Duodenal mucosa (tissue), 2 donors: ENCODE results near the gene ADSL.

ENCODE experiments used
- H3K27ac ChIP-seq: one replicate; pipeline ENCODE4 v1.7.0; 2013; ENCODE audit warnings: low read depth, low read length
- H3K27me3 ChIP-seq, 2 donors: one replicate each; pipeline ENCODE4 v1.7.0; 2013; ENCODE audit warnings: low read length in 2 of 2, control low read depth in 1 of 2; ENCODE audit not compliant: insufficient read depth in 2 of 2, control insufficient read depth in 1 of 2
- H3K36me3 ChIP-seq, 2 donors: one replicate each; pipeline ENCODE4 v1.7.0; 2013; ENCODE audit warnings: low read length in 2 of 2, control low read depth in 1 of 2; ENCODE audit not compliant: insufficient read depth in 2 of 2, control insufficient read depth in 1 of 2
- H3K4me1 ChIP-seq, 2 donors: one replicate each; pipeline ENCODE4 v1.7.0; 2013; ENCODE audit warnings: low read length in 2 of 2, control low read depth in 1 of 2; ENCODE audit not compliant: insufficient read depth in 2 of 2, control insufficient read depth in 1 of 2
- H3K4me3 ChIP-seq, 2 donors: one replicate each; pipeline ENCODE4 v1.7.0; 2013; ENCODE audit warnings: low read length in 2 of 2, low read depth in 1 of 2
- H3K9ac ChIP-seq, 2 donors: one replicate each; pipeline ENCODE4 v1.7.0; 2013; ENCODE audit warnings: low read length in 2 of 2, low read depth in 1 of 2
- H3K9me3 ChIP-seq, 2 donors: one replicate each; pipeline ENCODE4 v1.7.0; 2013; ENCODE audit warnings: low read length in 2 of 2, control low read depth in 1 of 2; ENCODE audit not compliant: control insufficient read depth in 1 of 2

The ADSL gene

GRCh38 chr22:40326905-40327735 is 19.2 kb upstream of the ADSL start:
- no peak overlapping the region for H3K9ac ChIP-seq
- H3K4me3 ChIP-seq, result no peak overlapping the region
- H3K27ac ChIP-seq, result no peak overlapping the region

GRCh38 chr22:40328546-40329456 is 17.5 kb upstream of the ADSL start:
- Histone ChIP-seq H3K4me3 (no peak overlapping the region), H3K4me1 (peaks cover 0 to 5% of the 10 kb centered on the region in 2 donors), H3K9me3 (no peaks in the 10 kb centered on the region), H3K27me3 (no peaks in the 10 kb centered on the region), H3K27ac (no peak overlapping the region), H3K36me3 (peaks cover 12 to 44% of the 10 kb centered on the region in 2 donors), H3K9ac (no peak overlapping the region)

More at GRCh38 chr22:40326905-40327735, 19.2 kb upstream of the ADSL start:
- peaks cover 0 to 4% of the 10 kb centered on the region in 2 donors for H3K4me1 ChIP-seq
- H3K27me3 ChIP-seq, result no peaks in the 10 kb centered on the region
- no peaks in the 10 kb centered on the region for H3K9me3 ChIP-seq
- H3K36me3 ChIP-seq, result peaks cover 24 to 45% of the 10 kb centered on the region in 2 donors

- Histone ChIP-seq H3K9me3 (no peaks in the 10 kb centered on the region), H3K9ac (no peak overlapping the region), H3K27ac (no peak overlapping the region), H3K36me3 (peaks cover 12 to 37% of the 10 kb centered on the region in 2 donors), H3K27me3 (no peaks in the 10 kb centered on the region), H3K4me1 (peaks cover 0 to 5% of the 10 kb centered on the region in 2 donors), H3K4me3 (no peak overlapping the region)
Observed at GRCh38 chr22:40329466-40329865, 16.8 kb upstream of the ADSL start.

DNA sequence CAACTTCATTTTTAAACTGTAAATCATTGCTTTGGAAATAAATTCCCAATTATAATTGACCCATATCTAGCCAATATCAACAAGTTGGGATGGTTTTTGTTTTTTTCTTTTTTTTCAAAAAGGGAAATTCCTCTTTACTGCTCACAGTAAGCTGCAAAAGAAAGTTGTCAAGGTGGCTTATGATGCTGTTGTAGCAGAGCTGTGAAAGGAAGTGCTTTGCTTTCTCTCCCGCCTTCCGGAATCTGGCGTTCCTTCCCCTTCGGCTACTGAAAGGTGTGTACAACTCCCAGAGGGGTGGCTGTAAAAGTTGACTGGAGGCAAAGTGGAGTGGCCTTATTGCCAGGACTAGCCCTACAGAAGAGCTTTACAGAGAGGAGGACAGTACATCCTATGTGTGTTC is 16.2 kb upstream of the ADSL start:
- H3K36me3 ChIP-seq, result peaks cover 11 to 33% of the 10 kb centered on the region in 2 donors
- H3K4me1 ChIP-seq, result peaks cover 0 to 9% of the 10 kb centered on the region in 2 donors
- no peak overlapping the region for H3K4me3 ChIP-seq
- H3K9me3 ChIP-seq, result no peaks in the 10 kb centered on the region
- no peak overlapping the region for H3K9ac ChIP-seq
- H3K27ac ChIP-seq, result no peak overlapping the region
- no peaks in the 10 kb centered on the region for H3K27me3 ChIP-seq

DNA sequence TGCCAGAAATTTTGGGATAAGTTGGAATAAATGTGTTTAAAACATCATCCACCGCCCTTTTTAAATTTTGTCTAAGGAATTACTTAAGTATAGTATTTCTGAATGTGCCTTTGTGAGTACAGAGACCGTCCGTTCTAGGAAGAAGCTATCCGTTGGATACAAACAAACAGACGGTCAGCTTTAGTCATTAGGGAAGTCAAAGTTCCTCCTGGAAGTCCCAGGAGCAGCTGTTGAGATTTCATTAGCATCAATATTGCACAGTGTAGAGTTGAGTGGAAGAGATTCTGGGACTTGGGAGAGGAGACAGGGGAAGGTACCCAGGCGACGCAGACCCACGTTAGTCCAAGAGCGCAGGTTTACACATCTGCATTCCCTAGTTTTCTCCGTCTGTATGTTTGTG is 15.7 kb upstream of the ADSL start:
- H3K4me1 ChIP-seq, result peaks cover 0 to 9% of the 10 kb centered on the region in 2 donors

GRCh38 chr22:40331706-40332105 is 14.6 kb upstream of the ADSL start:
- no peak overlapping the region for H3K27ac ChIP-seq

More for the DNA sequence above, 15.7 kb upstream of the ADSL start:
- Histone ChIP-seq H3K36me3 (peaks cover 6 to 28% of the 10 kb centered on the region in 2 donors), H3K27ac (no peak overlapping the region), H3K9me3 (no peaks in the 10 kb centered on the region), H3K4me3 (no peak overlapping the region), H3K9ac (no peak overlapping the region), H3K27me3 (no peaks in the 10 kb centered on the region)

DNA sequence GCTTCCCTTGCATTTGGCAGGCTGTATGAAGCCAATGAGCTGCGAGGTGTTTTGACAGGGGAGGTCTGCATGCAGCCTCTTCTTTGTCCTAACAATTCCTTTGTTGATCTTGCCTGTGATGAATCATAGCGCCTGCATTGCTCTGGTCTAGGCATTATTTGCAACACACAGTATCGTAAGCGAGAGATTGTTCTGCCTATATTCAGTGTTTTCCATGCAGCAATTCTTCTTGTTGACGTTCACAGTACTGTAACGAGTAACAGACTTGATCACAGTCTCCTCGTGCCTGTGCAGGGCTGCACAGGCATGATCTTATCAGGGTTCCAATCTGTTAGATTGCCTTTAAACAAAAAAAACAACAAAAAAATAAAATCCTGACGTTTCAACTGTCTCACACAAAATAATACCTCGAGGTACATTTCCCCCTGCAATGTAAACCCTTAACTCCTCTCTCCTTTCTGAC is 13.9 kb upstream of the ADSL start:
- Histone ChIP-seq H3K9me3 (no peaks in the 10 kb centered on the region), H3K36me3 (peaks cover 4 to 25% of the 10 kb centered on the region in 2 donors), H3K4me3 (no peak overlapping the region), H3K9ac (no peak overlapping the region), H3K27ac (no peak overlapping the region), H3K4me1 (peaks cover 7 to 9% of the 10 kb centered on the region in 2 donors), H3K27me3 (no peaks in the 10 kb centered on the region)

More at GRCh38 chr22:40331706-40332105, 14.6 kb upstream of the ADSL start:
- Histone ChIP-seq H3K4me1 (peaks cover 7 to 9% of the 10 kb centered on the region in 2 donors), H3K27me3 (no peaks in the 10 kb centered on the region), H3K36me3 (peaks cover 4 to 27% of the 10 kb centered on the region in 2 donors), H3K9me3 (no peaks in the 10 kb centered on the region), H3K9ac (no peak overlapping the region), H3K4me3 (no peak overlapping the region)

DNA sequence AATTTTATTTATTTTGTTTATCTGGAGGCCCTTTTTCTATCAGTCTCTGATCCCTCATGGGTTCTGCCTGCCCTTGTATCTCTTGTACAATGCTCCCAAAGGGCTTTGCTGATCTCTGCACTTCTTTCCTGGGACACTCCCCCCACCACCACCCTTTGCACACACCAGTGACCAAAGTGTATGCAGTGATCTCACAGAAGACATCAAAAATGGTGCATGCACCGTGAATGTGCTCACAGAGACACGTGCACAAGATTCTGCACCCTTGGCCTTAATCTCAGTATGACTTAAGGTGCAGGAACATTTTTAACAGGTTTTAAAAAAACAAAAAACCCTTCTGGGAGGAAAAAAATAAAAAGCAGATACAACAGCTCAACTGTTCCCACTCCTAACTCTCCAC is 12.2 kb upstream of the ADSL start:
- no peak overlapping the region for H3K9ac ChIP-seq
- H3K4me3 ChIP-seq, result no peak overlapping the region
- no peaks in the 10 kb centered on the region for H3K27me3 ChIP-seq
- H3K9me3 ChIP-seq, result no peaks in the 10 kb centered on the region
- H3K36me3 ChIP-seq, result peaks cover 4 to 20% of the 10 kb centered on the region in 2 donors
- H3K4me1 ChIP-seq, result peaks cover 7 to 9% of the 10 kb centered on the region in 2 donors
- no peak overlapping the region for H3K27ac ChIP-seq

GRCh38 chr22:40334899-40335298 is 11.4 kb upstream of the ADSL start:
- Histone ChIP-seq H3K9me3 (no peaks in the 10 kb centered on the region), H3K9ac (no peak overlapping the region), H3K36me3 (peaks cover 4 to 20% of the 10 kb centered on the region in 2 donors), H3K27me3 (no peaks in the 10 kb centered on the region), H3K27ac (no peak overlapping the region), H3K4me3 (no peak overlapping the region), H3K4me1 (peaks cover 7 to 12% of the 10 kb centered on the region in 2 donors)

- H3K36me3 ChIP-seq, result peaks cover 3 to 16% of the 10 kb centered on the region in 2 donors
- H3K27me3 ChIP-seq, result no peaks in the 10 kb centered on the region
- no peak overlapping the region for H3K9ac ChIP-seq
- H3K27ac ChIP-seq, result no peak overlapping the region
- H3K9me3 ChIP-seq, result no peaks in the 10 kb centered on the region
- H3K4me3 ChIP-seq, result no peak overlapping the region
- peaks cover 7 to 12% of the 10 kb centered on the region in 2 donors for H3K4me1 ChIP-seq
Observed at GRCh38 chr22:40335358-40335757, 10.9 kb upstream of the ADSL start.
